ENCODE measurements around the gene PLEKHD1.

The PLEKHD1 gene

DNA sequence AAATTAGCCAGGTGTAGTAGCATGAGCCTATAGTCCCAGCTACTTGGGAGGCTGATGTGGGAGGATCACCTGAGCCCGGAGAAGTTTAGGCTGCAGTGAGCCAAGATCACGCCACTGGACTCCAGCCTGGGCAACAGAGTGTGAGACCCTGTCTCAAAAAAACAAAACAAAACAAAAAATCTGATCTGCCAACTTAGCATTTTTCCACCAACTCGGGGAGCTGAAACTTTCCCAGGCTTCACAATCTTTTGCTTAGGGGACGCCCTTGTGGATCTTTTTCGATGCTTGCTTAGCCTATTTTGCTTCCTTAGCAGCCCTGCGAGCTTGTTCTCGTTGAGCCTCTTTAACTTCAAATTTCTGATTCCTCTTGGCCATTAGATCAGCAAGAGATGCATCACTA is 76.3 kb downstream of the PLEKHD1 start:
- no peak for TF ChIP-seq CTCF (conservative IDR thresholded peaks at IDR 0.05; ENCODE audit: low read depth, low read length)
- DNase-seq (ENCODE audit: low read depth) = no peak
- H3K4me3 ChIP-seq (ENCODE audit: low read depth, low read length) = no peak overlapping the region

DNA sequence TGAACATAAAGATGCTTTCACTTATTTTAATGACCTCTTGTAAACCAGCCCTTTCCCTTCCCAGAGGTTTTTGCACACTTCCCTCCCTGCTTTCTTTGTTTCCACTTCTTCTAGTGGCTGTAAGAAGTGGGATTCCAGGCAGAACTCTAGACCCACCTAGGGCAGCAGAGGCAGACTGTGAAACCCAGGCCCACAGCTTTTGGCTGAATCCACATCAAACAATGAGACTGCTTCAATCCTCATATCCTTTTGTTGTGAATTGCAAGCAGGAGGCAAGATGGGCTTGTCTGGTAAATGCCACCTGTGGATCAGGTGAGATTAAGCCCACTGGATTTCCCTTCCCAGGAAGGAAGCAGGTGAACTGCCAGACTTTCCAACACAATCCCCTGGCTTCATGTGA is 77.4 kb downstream of the PLEKHD1 start:
- DNase-seq (ENCODE audit: low read depth) = no peak
- no peak for TF ChIP-seq CTCF (conservative IDR thresholded peaks at IDR 0.05; ENCODE audit: low read depth, low read length)
- H3K4me3 ChIP-seq (ENCODE audit: low read depth, low read length) = no peak overlapping the region

- TF ChIP-seq CTCF (conservative IDR thresholded peaks at IDR 0.05; ENCODE audit: low read depth, low read length) = no peak
- no peak overlapping the region for H3K4me3 ChIP-seq (ENCODE audit: low read depth, low read length)
- no peak for DNase-seq (ENCODE audit: low read depth)
Measured at GRCh38 chr14:69567563-69567962, 83.0 kb downstream of the PLEKHD1 start.

GRCh38 chr14:69569859-69570258 is 85.3 kb downstream of the PLEKHD1 start:
- H3K4me3 ChIP-seq (ENCODE audit: low read depth, low read length) = no peak overlapping the region
- TF ChIP-seq CTCF (conservative IDR thresholded peaks at IDR 0.05; ENCODE audit: low read depth, low read length) = no peak
- no peak for DNase-seq (ENCODE audit: low read depth)

DNA sequence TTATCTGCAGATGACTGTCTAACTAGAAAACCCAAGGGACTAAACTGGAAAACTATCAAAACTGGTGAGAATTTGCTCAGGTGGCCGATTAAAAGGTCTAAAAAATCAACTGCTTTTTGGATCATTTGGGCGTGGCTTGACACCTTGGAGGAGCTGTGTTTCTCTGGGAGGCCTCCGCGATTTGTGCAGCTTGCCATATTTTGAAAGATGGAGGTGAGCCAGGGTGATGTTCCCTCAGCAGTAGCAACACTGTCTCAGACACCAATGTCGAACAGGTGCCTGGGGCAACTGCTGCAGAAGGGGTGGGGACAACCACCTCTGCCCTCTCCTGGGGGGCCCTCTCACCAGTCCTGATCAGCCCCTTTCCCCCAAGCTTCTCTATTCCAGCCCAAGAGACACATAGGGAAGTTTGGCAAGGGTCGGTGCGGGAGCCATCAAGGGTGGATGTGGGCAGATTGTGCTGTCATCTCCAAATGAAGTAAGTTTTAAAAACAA is 86.4 kb downstream of the PLEKHD1 start:
- no peak for TF ChIP-seq CTCF (conservative IDR thresholded peaks at IDR 0.05; ENCODE audit: low read depth, low read length)
- DNase-seq (ENCODE audit: low read depth) = no peak
- H3K4me3 ChIP-seq (ENCODE audit: low read depth, low read length) = no peak overlapping the region

DNA sequence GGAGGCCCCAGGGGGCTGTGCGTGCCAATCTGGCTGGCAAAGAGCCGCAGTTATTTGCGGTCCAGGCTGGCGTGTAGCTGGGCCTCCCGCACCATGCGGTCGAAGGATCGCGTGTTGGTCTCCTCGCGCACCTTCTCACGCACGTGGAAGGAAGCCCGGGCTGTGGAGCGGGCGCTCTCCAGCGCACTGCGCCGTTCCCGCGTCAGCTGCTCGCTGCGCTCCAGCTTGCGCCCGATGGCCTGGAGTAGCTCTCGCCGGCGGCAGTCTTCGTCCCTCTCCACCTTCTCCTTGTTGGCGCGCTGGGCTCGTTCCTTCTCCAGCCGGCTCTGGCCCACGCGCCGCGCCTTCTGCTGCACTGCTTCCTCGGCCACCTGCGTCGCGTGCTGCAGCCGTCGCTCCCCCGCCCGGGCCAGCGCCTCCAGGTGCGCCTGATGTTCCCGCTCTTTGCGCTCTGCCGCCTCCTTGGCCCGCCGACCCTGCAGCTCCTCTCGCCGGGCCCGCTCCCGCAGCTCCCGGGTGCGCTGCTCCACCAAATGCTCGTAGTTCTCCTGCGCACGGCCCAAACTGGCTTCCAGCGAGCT is 87.0 kb downstream of the PLEKHD1 start:
- no peak overlapping the region for H3K4me3 ChIP-seq (ENCODE audit: low read depth, low read length)
- no peak for TF ChIP-seq CTCF (conservative IDR thresholded peaks at IDR 0.05; ENCODE audit: low read depth, low read length)
- no peak for DNase-seq (ENCODE audit: low read depth)
